Calu3 (cell line): Measurements from ENCODE around the gene ANKRD40. TPM values are rescaled to one million over a fixed set of nuclear protein-coding genes. Genes with fewer than 3 reads are reported as not detected.

Experiments used
- BruUV-seq: library from RNA; stranded (reverse); fragments of 400-500 nt; replicated peaks from 2 replicates; lab custom pipeline; 2021; lab: Mats Ljungman, UMichigan
- CTCF ChIA-PET: fragments of 300-600 bp; sonication (Branson Sonifier 250); formaldehyde crosslinking; loops from one replicate; lab custom pipeline; 2022; ENCODE audit warnings: antibody characterized with exemption; lab: Charles Lee
- DNase-seq: peaks from one replicate; pipeline ENCODE4 v3.0.0; 2022
- H3K27ac Mint-ChIP-seq: one replicate; pipeline ENCODE4 v1.8.0; 2022; ENCODE audit warnings: mixed read lengths; ENCODE audit not compliant: unreplicated experiment
- H3K27me3 Mint-ChIP-seq: one replicate; pipeline ENCODE4 v1.8.0; 2022; ENCODE audit warnings: mixed read lengths; ENCODE audit not compliant: unreplicated experiment
- H3K36me3 Mint-ChIP-seq: one replicate; pipeline ENCODE4 v1.8.0; 2022; ENCODE audit warnings: mild to moderate bottlenecking, moderate library complexity, mixed read lengths; ENCODE audit not compliant: insufficient read depth, unreplicated experiment
- H3K4me1 Mint-ChIP-seq: one replicate; pipeline ENCODE4 v1.8.0; 2022; ENCODE audit warnings: mild to moderate bottlenecking, low read depth, mixed read lengths; ENCODE audit not compliant: unreplicated experiment
- H3K4me3 Mint-ChIP-seq: one replicate; pipeline ENCODE4 v1.8.0; 2022; ENCODE audit warnings: mild to moderate bottlenecking, low read depth, moderate library complexity, mixed read lengths; ENCODE audit not compliant: unreplicated experiment
- H3K9me3 Mint-ChIP-seq: one replicate; pipeline ENCODE4 v1.8.0; 2022; ENCODE audit warnings: low read depth, mixed read lengths; ENCODE audit not compliant: unreplicated experiment
- intact Hi-C: fragments of 100-400 bp; cut with micrococcal nuclease; formaldehyde crosslinking; loops from one replicate; pipeline ENCODE4 v1.10.0; 2022; ENCODE audit not compliant: unreplicated experiment
- total RNA-seq: library from RNA; stranded (reverse); gene quantifications from 2 replicates; pipeline ENCODE4 v1.2.3, GENCODE V29; 2022
- TF ChIP-seq, protein P1 (sequence below): fragments of 200-600 bp; IDR thresholded peaks from one replicate; pipeline ENCODE4 v1.8.0; 2022; ENCODE audit warnings: antibody characterized with exemption; ENCODE audit not compliant: unreplicated experiment

ANKRD40 gene
- total RNA-seq, 1 experiment from 2014 or later = 68.5 TPM

- no peaks in the 10 kb centered on the region for H3K27me3 Mint-ChIP-seq
- intact Hi-C loops = no loop called here
- H3K36me3 Mint-ChIP-seq = peaks cover 9% of the 10 kb centered on the region
- no peaks in the 10 kb centered on the region for H3K9me3 Mint-ChIP-seq
- DNase-seq = no peak
- TF ChIP-seq, protein P1, sequence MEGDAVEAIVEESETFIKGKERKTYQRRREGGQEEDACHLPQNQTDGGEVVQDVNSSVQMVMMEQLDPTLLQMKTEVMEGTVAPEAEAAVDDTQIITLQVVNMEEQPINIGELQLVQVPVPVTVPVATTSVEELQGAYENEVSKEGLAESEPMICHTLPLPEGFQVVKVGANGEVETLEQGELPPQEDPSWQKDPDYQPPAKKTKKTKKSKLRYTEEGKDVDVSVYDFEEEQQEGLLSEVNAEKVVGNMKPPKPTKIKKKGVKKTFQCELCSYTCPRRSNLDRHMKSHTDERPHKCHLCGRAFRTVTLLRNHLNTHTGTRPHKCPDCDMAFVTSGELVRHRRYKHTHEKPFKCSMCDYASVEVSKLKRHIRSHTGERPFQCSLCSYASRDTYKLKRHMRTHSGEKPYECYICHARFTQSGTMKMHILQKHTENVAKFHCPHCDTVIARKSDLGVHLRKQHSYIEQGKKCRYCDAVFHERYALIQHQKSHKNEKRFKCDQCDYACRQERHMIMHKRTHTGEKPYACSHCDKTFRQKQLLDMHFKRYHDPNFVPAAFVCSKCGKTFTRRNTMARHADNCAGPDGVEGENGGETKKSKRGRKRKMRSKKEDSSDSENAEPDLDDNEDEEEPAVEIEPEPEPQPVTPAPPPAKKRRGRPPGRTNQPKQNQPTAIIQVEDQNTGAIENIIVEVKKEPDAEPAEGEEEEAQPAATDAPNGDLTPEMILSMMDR = no peak
- CTCF ChIA-PET = no interaction called here
- no peak overlapping the region for H3K4me3 Mint-ChIP-seq
- H3K27ac Mint-ChIP-seq = no peak overlapping the region
- no TSS peak for BruUV-seq
- peaks cover 14% of the 10 kb centered on the region for H3K4me1 Mint-ChIP-seq
Observed at GRCh38 chr17:50656509-50656908, 51.2 kb downstream of the ANKRD40 start.

DNA sequence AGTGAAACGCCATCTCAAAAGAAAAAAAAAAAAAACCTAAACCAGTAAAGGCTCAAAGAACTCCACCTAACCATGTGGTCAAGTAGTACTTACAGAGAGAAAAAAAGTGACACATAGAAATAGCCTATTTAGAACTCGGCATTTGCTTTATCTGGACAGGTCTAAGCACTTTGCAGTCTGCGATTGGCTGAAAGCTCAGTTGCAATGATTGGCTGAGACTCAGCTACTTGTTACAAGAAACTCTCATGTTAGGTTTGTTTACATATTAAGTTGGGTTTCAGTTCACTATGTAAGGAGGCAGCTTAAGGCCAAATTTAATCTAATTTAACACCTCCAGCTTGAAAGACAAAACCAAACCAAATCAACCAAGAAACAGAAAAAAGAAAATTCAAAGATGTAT, 54.0 kb downstream of the ANKRD40 start:
- Mint-ChIP-seq H3K4me3 (no peak overlapping the region), H3K4me1 (peaks cover 7% of the 10 kb centered on the region), H3K9me3 (no peaks in the 10 kb centered on the region), H3K27ac (no peak overlapping the region), H3K36me3 (no peaks in the 10 kb centered on the region), H3K27me3 (no peaks in the 10 kb centered on the region)
- no peak for DNase-seq
- TF ChIP-seq, protein P1 = no peak
- BruUV-seq = no TSS peak
- CTCF ChIA-PET = interaction anchor here (0.7 to 0.8 kb wide), 2 partner anchors 23 to 42 kb away, joined by 4 to 5 read pairs; no protein-coding TSS in a partner anchor
- intact Hi-C loops = no loop called here

- no peak for DNase-seq
- TF ChIP-seq, protein P1 = no peak
- no peak overlapping the region for H3K27ac Mint-ChIP-seq
- CTCF ChIA-PET = interaction anchor here (1.0 to 1.7 kb wide), 3 partner anchors 9 to 12 kb away, joined by 3 to 5 read pairs (median 5); no protein-coding TSS in a partner anchor
- H3K4me1 Mint-ChIP-seq = peaks cover 17% of the 10 kb centered on the region
- H3K4me3 Mint-ChIP-seq = no peak overlapping the region
- intact Hi-C loops = no loop called here
- peaks cover 4% of the 10 kb centered on the region for H3K36me3 Mint-ChIP-seq
- no TSS peak for BruUV-seq
- H3K9me3 Mint-ChIP-seq = no peaks in the 10 kb centered on the region
- H3K27me3 Mint-ChIP-seq = no peaks in the 10 kb centered on the region
Observed at GRCh38 chr17:50651661-50652060, 56.1 kb downstream of the ANKRD40 start.

DNA sequence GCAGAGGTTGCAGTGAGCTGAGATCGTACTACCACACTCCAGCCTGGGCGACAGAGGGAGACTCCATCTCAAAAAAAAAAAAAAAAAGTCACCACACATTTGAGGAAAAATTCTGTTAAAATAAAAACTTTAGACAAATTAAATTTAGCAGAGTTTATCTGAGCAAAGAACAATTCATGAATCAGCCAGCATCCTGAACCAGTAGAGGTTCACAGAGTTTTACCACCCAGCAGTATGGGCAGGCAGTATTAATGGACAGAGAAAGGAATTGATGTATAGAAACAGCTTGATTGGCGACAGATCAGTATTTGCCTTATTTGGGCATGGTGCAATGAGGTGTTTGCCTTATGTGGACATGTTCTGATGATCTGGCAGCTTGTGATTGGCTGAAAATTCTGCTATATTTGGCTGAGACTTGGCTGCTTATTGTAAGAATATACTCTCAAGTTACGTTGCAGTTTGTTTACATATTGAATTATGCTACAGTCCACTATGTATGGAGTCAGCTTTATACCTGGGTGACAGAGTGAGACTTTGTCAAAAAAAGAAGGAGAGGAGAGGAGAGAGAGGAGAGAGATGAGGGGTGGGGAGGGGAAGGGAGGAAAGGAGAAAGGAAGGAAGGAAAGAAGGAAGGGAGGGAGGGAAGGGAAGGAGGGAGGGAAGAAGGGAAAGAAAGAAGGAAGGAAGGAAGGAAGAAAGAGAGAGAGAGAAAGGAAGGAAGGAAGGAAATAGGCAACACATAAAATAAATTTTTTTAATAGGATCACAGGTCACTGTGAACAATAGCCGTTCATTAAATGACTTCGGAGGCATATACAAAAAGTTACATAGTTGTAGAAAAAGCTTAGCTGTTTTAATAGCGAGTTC, 58.4 kb downstream of the ANKRD40 start:
- BruUV-seq = no TSS peak
- Mint-ChIP-seq H3K27me3 (no peaks in the 10 kb centered on the region), H3K27ac (no peak overlapping the region), H3K9me3 (no peaks in the 10 kb centered on the region), H3K4me3 (no peak overlapping the region), H3K36me3 (peaks cover 4% of the 10 kb centered on the region), H3K4me1 (peaks cover 17% of the 10 kb centered on the region)
- DNase-seq = no peak
- CTCF ChIA-PET = interaction anchor here (0.6 to 0.8 kb wide), 4 partner anchors 43 to 1281 kb away, joined by 3 to 12 read pairs (median 6); no protein-coding TSS in a partner anchor
- TF ChIP-seq, protein P1 = no peak
- intact Hi-C loops = no loop called here
